Stimulated activated CD8-positive, alpha-beta memory T cell treated with anti-CD3 and anti-CD28 coated beads, Interleukin-4, amount 100 ng/mL, for 1 hour (primary cell): ENCODE measurements around the gene CES2.
"Not testable (repeated sequence)": the region's sequence is repeated elsewhere in the genome, so short reads cannot be mapped to it uniquely, and the experiment has no call there.

Experiments
- DNase-seq, 2 donors: peaks; one replicate each; pipeline ENCODE4 v3.0.0-alpha.2; 2020; ENCODE audit warnings: low read depth in 2 of 2, low spot score in 1 of 2

The CES2 gene

DNA sequence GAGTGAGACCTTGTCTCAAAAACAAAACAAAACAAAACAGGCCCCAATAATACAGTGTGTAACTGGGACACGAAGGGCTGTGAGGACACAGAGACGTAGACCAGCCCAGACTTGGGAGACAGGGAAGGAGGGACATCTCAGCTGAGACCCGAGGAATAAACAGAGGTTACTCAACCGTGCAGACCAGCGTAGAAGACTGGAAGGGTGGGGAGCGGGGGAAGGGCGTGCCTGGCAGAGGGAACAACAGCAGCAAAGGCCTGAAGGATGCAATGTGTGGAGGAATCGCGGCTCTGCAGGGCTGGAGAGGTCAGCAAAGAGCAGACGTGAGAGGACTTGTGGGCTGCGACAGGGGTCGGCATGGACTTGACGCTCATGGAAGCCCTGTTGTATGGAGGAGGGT, 41.4 kb downstream of the CES2 start:
- no peak for DNase-seq

DNA sequence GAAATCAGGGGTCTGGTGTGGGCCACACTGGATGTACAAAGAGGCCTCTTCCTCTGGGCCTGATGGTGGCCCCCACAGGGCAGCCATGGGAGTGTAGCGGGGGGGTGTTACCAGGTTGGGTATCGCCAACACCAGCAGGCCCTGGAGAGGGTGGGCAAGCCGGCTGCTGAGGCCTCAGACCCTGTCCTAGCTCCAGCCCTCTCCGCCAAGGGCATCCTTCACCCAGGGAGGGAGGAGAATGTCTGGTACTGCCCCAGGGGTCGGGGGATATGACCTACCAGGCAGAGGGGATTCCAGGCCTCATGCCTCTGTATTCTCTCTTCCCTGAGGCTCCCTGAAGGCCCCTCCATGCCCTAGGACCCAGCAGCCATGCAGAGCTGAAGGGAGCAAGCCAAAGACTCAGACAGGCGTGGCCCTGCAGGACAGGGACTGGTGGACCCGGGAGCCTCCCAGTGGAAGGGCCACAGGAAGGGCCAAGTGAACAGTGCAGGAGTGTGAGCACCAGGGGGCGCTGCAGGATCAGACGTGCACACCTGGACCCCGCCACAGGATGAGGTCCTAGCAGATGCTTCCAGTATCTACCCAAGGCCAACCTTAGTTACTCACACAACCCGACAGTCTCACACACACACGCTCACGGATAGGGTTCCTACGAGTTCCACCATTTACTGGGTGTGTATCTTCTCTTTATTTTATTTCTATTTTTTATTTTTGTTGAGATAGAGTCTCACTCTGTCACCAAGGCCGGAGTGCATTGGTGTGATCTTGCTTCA, 42.2 kb downstream of the CES2 start:
- peak; percentile 83 to 88 for DNase-seq

DNA sequence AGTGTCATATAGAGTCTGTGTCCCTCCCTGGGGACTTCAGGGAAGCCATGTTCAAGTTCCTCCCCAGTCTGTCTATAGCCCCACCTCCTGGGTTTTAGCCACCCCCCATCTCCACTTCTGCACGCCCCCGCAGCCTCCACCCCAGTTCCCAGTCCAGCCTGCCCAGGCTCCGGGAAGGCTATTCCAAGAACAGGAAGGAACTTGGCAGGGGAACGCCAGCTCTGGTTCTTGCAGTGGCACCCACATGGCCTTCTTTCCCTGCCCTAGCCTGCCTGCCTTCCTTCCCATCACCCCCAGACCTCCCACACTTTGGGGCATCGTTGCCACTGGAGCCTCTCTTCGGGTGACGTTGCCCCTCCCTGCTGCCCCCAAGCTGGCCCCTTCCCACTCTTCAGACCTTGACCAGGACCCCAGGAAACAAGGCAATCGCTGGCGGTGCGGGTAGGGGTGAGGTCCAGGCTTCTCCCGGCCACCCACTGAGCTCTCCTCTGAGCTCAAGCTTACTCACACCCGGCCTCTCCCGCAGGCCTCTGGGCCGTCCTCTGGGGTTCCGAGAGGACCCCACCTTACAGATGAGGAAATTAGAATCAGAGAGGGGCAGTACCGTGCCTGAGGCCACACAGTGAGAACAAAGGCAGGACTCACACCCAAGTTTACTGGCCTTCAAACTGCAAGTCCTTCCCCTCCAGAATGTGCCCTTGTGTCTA, 43.8 kb downstream of the CES2 start:
- no peak for DNase-seq

DNA sequence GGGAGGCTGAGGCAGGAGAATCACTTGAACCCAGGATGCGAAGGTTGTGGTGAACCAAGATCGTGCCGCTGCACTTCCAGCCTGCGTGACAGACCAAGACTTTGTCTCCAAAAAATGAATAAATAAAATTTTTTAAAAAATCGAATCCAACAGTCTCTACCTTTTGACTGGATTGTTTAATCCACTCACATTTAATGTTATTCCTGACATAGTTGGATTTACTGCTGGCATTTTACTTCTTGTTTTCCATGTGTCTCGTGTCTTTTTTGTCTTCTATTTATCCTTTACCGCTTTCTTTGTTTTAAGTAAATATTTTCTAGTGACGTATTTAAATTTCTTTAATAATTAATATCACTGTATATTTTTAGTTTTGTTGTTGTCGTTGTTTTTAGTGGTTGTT, 47.7 kb downstream of the CES2 start:
- no peak for DNase-seq

DNA sequence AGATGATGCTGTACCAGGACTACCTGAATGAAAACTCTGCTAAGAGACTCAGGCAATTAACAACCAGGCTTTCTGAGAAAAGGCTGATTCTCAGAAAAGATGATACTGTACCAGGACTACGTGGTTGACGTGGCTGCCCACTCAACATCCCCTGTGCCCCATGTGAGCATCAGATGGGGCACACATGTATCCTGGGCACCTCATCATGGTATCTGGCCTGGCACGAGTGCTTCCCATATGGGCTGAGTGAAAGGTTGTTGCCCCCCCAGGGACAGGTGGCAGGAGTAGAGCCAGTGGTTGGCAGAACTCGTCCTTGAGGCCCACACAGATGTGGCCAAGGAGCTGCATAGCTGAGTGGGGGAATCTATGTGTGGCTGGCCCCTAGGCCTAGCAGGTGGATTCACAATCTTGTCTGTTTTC, 49.6 kb downstream of the CES2 start:
- DNase-seq, result no peak

DNA sequence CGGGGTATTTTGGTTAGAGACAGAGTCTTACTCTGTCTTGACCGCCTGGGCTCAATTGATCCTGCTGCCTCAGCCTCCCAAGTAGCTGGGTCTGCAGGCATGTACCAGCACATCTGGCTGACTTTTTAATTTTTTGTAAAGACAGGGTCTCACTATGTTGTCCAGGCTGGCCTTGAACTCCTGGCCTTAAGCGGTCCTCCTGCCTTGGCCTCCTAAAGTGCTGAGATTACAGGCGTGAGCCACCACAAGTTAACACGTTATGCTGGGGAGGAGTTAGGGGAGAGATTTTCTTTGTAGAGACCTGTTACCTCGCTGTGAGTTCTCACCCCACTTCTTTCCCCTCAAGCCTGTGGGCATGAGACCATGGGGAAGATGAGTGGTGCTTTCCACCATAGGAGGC, 51.2 kb downstream of the CES2 start:
- DNase-seq, result no peak

DNA sequence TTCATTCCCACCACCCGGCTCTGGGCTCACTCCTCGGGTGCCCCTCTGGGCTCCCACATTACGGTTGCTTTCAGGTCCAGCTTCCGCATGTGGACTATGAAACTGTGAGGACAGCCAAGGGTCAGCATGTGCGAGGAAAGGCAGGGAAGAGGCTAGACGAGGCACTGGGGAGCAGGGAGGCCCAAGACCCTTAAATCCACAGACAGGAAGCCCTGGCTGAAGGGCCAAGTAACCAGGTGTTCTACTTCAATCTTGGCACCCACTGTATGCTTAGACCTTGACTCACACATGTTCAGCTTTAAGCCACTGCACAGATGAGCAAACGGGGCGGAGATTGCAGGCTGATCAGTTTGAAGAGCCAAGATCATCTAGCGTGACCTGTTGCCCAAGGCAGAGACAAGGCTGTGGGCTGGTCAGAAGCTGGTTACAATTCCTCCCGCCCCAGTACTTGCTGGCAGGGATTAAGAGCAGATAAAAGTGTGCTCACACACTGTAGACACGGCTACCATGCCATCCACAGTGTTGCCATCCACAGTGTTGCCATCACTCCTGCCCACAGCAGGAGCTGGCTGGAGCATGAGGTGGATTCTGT, 53.0 kb downstream of the CES2 start, which contains the start of gene CES4A:
Gene CES4A, plus strand, starts transcription at position 393 of the 592 bp plus-strand sequence. Its CDS starts 184 bp downstream, at position 577.
- no peak for DNase-seq

DNA sequence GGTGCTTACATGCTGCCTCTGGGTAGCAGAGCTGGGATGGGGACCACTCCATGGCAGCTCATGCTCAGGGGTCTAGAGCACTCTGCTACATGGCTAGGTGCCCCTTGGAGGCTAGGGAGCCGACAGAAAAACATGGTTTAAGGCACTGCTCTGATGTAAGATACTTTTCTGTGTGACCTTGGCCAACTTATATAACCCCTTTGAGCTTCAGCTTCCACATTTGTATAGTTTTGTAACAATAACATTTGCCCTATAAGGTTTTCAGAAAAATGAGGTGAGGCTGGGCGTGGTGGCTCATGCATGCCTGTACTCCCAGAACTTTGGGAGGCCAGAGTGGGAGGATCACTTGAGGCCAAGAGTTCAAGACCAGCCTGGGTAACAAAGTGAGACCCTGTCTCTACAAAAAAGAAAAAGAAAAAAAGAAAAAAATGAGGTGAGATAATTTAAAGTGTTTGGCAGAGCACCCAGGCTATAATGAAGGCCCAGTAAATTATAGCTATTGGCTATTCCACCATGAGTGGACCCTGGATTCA, 56.3 kb downstream of the CES2 start:
- DNase-seq, result no peak

DNA sequence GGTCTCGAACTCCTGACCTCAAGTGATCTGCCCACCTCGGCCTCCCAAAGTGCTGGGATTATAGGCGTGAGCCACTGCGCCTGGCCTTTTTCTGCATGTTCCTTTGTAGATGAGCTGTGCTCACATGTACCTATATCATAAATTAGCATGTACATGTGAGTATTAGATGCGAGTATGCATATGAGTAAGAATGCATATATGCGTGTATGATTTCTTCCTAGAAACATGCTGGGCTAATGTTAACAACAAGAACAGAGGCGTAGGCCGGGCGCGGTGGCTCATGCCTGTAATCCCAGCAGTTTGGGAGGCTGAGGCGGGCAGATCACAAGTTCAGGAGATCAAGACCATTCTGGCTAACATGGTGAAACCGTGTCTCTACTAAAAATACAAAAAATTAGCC, 58.2 kb downstream of the CES2 start:
- DNase-seq, result not testable (repeated sequence)
